Panc1 (cell line): Measurements from ENCODE around the gene SORL1-AS1.
A peak's percentile ranks its signal among the peaks of the same experiment; 100 is the strongest.

ENCODE experiments used
- ATAC-seq: fragments of 200-7000 bp; cut with Tn5 transposase; 2 replicates; pipeline ENCODE4 v1.9.1; 2020; ENCODE audit warnings: mild to moderate bottlenecking, moderate library complexity
- BruUV-seq: library from RNA; stranded (reverse); fragments of 400-500 nt; replicated peaks from 2 replicates; lab custom pipeline; 2021; lab: Mats Ljungman, UMichigan
- CTCF ChIA-PET: fragments of 300-600 bp; sonication (Branson Sonifier 250); formaldehyde crosslinking; loops from one replicate; lab custom pipeline; 2022; ENCODE audit warnings: antibody characterized with exemption; lab: Charles Lee
- POLR2A ChIA-PET: fragments of 300-600 bp; sonication (Branson Sonifier 250); formaldehyde crosslinking; loops from one replicate; lab custom pipeline; 2022; ENCODE audit warnings: antibody characterized with exemption; lab: Charles Lee
- DNase-seq: peaks from one replicate; pipeline ENCODE4 v3.0.0-alpha.2; 2010; ENCODE audit warnings: low read depth, low spot score
- H3K27ac ChIP-seq: 2 replicates; pipeline ENCODE4 v1.5.1; 2011; ENCODE audit warnings: mild to moderate bottlenecking, low read length, inconsistent platforms
- H3K27me3 ChIP-seq: fragments of 200-500 bp; sonication (Bioruptor generic); 2 replicates; pipeline ENCODE4 v1.6.0; 2014; ENCODE audit warnings: low read length, inconsistent platforms; ENCODE audit not compliant: control insufficient read depth, insufficient read depth
- H3K36me3 ChIP-seq: fragments of 200-500 bp; sonication (Bioruptor generic); 2 replicates; pipeline ENCODE4 v1.5.1; 2014; ENCODE audit warnings: inconsistent platforms, mild to moderate bottlenecking, low read length, moderate library complexity; ENCODE audit not compliant: control insufficient read depth, insufficient read depth
- H3K4me1 ChIP-seq: 2 replicates; pipeline ENCODE4 v1.5.1; 2011; ENCODE audit warnings: inconsistent platforms, mild to moderate bottlenecking, low read length, moderate library complexity; ENCODE audit not compliant: control insufficient read depth, insufficient read depth
- H3K4me3 ChIP-seq, 2 experiments: 2 replicates each; pipeline ENCODE4 v1.5.1; 2011 to 2012; ENCODE audit warnings: low read depth in 2 of 2, low read length in 2 of 2, mild to moderate bottlenecking in 2 of 2, inconsistent platforms in 1 of 2, moderate library complexity in 1 of 2
- H3K9me3 ChIP-seq: fragments of 200-500 bp; sonication (Bioruptor generic); 2 replicates; pipeline ENCODE4 v1.5.1; 2014; ENCODE audit warnings: low read depth, mild to moderate bottlenecking, inconsistent platforms, low read length, moderate library complexity; ENCODE audit not compliant: control insufficient read depth, insufficient read depth
- CTCF ChIP-seq: fragments of 450-650 bp; IDR thresholded peaks from 2 replicates; pipeline ENCODE4 v1.5.1; 2017; ENCODE audit warnings: mild to moderate bottlenecking
- POLR2AphosphoS5 ChIP-seq: IDR thresholded peaks from 2 replicates; pipeline ENCODE4 v1.6.1; 2012; ENCODE audit warnings: mild to moderate bottlenecking, low read depth, low read length, moderate library complexity
- REST ChIP-seq, 2 experiments: IDR thresholded peaks; 2 replicates each; pipeline ENCODE4 v1.6.1; 2011 to 2012; ENCODE audit warnings: low read depth in 2 of 2, control low read depth in 1 of 2, low read length in 1 of 2, mild to moderate bottlenecking in 1 of 2, moderate library complexity in 1 of 2; ENCODE audit not compliant: insufficient read depth in 1 of 2
- SIN3A ChIP-seq: IDR thresholded peaks from 2 replicates; pipeline ENCODE4 v1.6.1; 2012; ENCODE audit warnings: low read depth, mild to moderate bottlenecking, low read length, moderate library complexity, borderline replicate concordance; ENCODE audit not compliant: insufficient read depth
- TCF7L2 ChIP-seq: IDR thresholded peaks from 2 replicates; pipeline ENCODE4 v1.6.1; 2011; ENCODE audit warnings: mild to moderate bottlenecking, low read depth, low read length, inconsistent platforms
- in situ Hi-C: cut with HindIII; loops from 2 replicates; pipeline ENCODE4 v1.10.0; 2016; ENCODE audit warnings: low sequenced_read_pairs, low pct_unique_long_range_greater_than_20kb
- intact Hi-C: fragments of 100-400 bp; cut with micrococcal nuclease; formaldehyde crosslinking; loops from one replicate; pipeline ENCODE4 v1.10.0; 2022; ENCODE audit not compliant: unreplicated experiment

SORL1-AS1 gene

GRCh38 chr11:121453589-121454299 is 977 bp upstream of the SORL1-AS1 start:
- ChIA-PET POLR2A (no interaction called here), CTCF (no interaction called here)
- DNase-seq (no peak), ATAC-seq (no peak)
- Histone ChIP-seq H3K36me3 (no peaks in the 10 kb centered on the region), H3K27ac (peak overlapping the region; percentile 81), H3K27me3 (no peaks in the 10 kb centered on the region), H3K4me1 (peaks cover 28% of the 10 kb centered on the region), H3K4me3 (peak overlapping the region; percentile 76 to 98), H3K9me3 (no peaks in the 10 kb centered on the region)
- intact Hi-C loops = no loop called here
- TF ChIP-seq POLR2AphosphoS5 (no peak), SIN3A (no peak), TCF7L2 (no peak), CTCF (no peak), REST (IDR thresholded peaks at IDR 0.05; ENCODE audit: insufficient read depth in 1 of 2, low read depth in 2 of 2, low read length in 1 of 2) (no peak)
- TSS peak; percentile 69 for BruUV-seq
- in situ Hi-C loops = no loop called here

GRCh38 chr11:121451986-121452608 is 670 bp downstream of the SORL1-AS1 start, which contains the start of gene SORL1:
Gene SORL1, plus strand, starts transcription at chr11:121452314. Its CDS starts 18 bp downstream, at chr11:121452332.
- POLR2A ChIA-PET = no interaction called here
- no peaks in the 10 kb centered on the region for H3K9me3 ChIP-seq
- peaks cover 28% of the 10 kb centered on the region for H3K4me1 ChIP-seq
- CTCF ChIA-PET = interaction anchor here (0.5 to 2.1 kb wide), 3 partner anchors 15 to 43 kb away, joined by 5 to 9 read pairs (median 6); no protein-coding TSS in a partner anchor
- intact Hi-C loops = no loop called here
- BruUV-seq = no TSS peak
- no peaks in the 10 kb centered on the region for H3K36me3 ChIP-seq
- H3K27me3 ChIP-seq = no peaks in the 10 kb centered on the region
- TF ChIP-seq TCF7L2 (no peak), SIN3A (0 out of 2 replicates have a peak, but pooled peaks have one; percentile 40), POLR2AphosphoS5 (peak; percentile 45; the same call in 1 of the 2 replicates), CTCF (peak; percentile 94)
- peak; percentile 97 for ATAC-seq
- H3K27ac ChIP-seq = peak within 1 kb of the TSS; percentile 81
- no peak for DNase-seq
- H3K4me3 ChIP-seq = peak within 1 kb of the TSS; percentile 76 to 98
- in situ Hi-C loops = no loop called here
